Heart right ventricle (tissue), 16 donors: ENCODE measurements around the gene TMEM132D. TPM values are rescaled to one million over a fixed set of nuclear protein-coding genes. Genes with fewer than 3 reads are reported as not detected.

Source experiments
- ATAC-seq, 8 donors: fragments of 200-7000 bp; cut with Tn5 transposase; one replicate each; pipeline ENCODE4 v1.9.1; 2020; ENCODE audit warnings: mild to moderate bottlenecking in 8 of 8, moderate library complexity in 8 of 8, moderate number of reproducible peaks in 1 of 8
- DNase-seq, 2 donors: peaks; one replicate each; pipeline ENCODE4 v3.0.0-alpha.2; 2020
- H3K27ac ChIP-seq, 10 donors: fragments of 200-600 bp; sonication (generic) in 2 of 10; one replicate each; pipeline versions ENCODE4 v1.5.0 to v1.8.0; 2020 to 2022; ENCODE audit warnings: mild to moderate bottlenecking in 3 of 10
- H3K27me3 ChIP-seq, 7 donors: fragments of 200-600 bp; one replicate each; pipeline ENCODE4 v1.8.0; 2021 to 2022; ENCODE audit warnings: mild to moderate bottlenecking in 2 of 7
- H3K36me3 ChIP-seq, 9 donors: fragments of 200-600 bp; sonication (generic) in 1 of 9; one replicate each; pipeline versions ENCODE4 v1.5.0 to v1.8.0; 2020 to 2022; ENCODE audit warnings: mild to moderate bottlenecking in 2 of 9
- H3K4me1 ChIP-seq, 9 donors: fragments of 200-600 bp; sonication (generic) in 1 of 9; one replicate each; pipeline versions ENCODE4 v1.5.0 to v1.8.0; 2020 to 2022; ENCODE audit warnings: mild to moderate bottlenecking in 4 of 9
- H3K4me3 ChIP-seq, 10 donors: fragments of 200-600 bp; sonication (generic) in 2 of 10; one replicate each; pipeline versions ENCODE4 v1.5.0 to v1.8.0; 2020 to 2022; ENCODE audit warnings: mild to moderate bottlenecking in 7 of 10, moderate library complexity in 2 of 10
- H3K9me3 ChIP-seq, 11 donors: fragments of 200-600 bp in 10 of 11; sonication (generic) in 2 of 11; one replicate each; pipeline versions ENCODE4 v1.5.0 to v1.8.0; 2013 to 2022; ENCODE audit warnings: mild to moderate bottlenecking in 2 of 11, control low read depth in 1 of 11, moderate library complexity in 1 of 11
- CTCF ChIP-seq, 9 donors: fragments of 200-600 bp; sonication (generic) in 2 of 9; IDR thresholded peaks; one replicate each; pipeline versions ENCODE4 v1.5.0 to v1.8.0; 2021 to 2022; ENCODE audit warnings: antibody characterized with exemption in 9 of 9, mild to moderate bottlenecking in 5 of 9, moderate library complexity in 1 of 9
- WGBS, 2 donors: extraction: QIAGEN DNeasy Blood & Tissue Kit; methylation state at CpG; one replicate each; pipeline ENCODE4 v1.1.7; 2013; ENCODE audit warnings: inconsistent platforms in 1 of 2; 5-methylcytosine and 5-hydroxymethylcytosine counted together
- intact Hi-C, 10 donors: fragments of 100-400 bp; cut with DNase I; formaldehyde crosslinking; loops; one replicate each; pipeline versions ENCODE4 v1.11.1 to v1.14.2; 2022
- polyA plus RNA-seq, 2 donors: library from polyadenylated mRNA; stranded (reverse); fragments of 200-250 nt; gene quantifications; one replicate each; pipeline ENCODE4 v1.2.3, GENCODE V29; 2013
- total RNA-seq, 10 donors: library from RNA; stranded (reverse); fragmentation: NEBNext Ultra II Directional in 3 of 10; extraction: Animal tissue kit (Norgen Biotek cat#: 25700) in 3 of 10; gene quantifications; one replicate each; pipeline versions ENCODE4 v1.2.1 to v1.2.4, GENCODE V29; 2021 to 2023
- donor health status: Arrhythmogenic right ventricular cardiomyopathy.
- donor health status: ischemic (EF 13 %, LVEDD 7.1; RV severe dilation, severe dysfunction).
- donor health status: healthy with polysubstance abuse.
- donor health status: DM: no; HTN: yes; CAD: no.
- donor health status: DM: no; HTN: no; CAD: no.
- donor health status: ischemic (EF 25% LVEDD 6.9; RV normal size, moderate dysfunction).
- donor health status: ischemic (EF 25% LVEDD 5.7; RV mildly dilated, moderate dysfunction).
- donor health status: healthy.
- donor health status: DM: yes; HTN: yes; CAD: no.
- donor health status: Ischemic cardiomyopathy.
- donor health status: ischemic (EF 35%, LVEDD 5.7; RV mildly dilated, moderate dysfunction).
- donor health status: nonischemic (EF 11% LVEDD 7.7; RV severe dilation, severe dysfunction).
- donor health status: DM: yes; HTN: yes; CAD: no.
- donor health status: PGD.
- donor health status: ischemic (EF 29% LVEDD 5.4; RV normal size, mild dysfunction).
- donor health status: nonischemic (EF 23%, LVEDD 6.1; RV moderate dilation, normal function).

Gene TMEM132D
- total and polyA plus RNA-seq, 12 donors, result not detected

DNA sequence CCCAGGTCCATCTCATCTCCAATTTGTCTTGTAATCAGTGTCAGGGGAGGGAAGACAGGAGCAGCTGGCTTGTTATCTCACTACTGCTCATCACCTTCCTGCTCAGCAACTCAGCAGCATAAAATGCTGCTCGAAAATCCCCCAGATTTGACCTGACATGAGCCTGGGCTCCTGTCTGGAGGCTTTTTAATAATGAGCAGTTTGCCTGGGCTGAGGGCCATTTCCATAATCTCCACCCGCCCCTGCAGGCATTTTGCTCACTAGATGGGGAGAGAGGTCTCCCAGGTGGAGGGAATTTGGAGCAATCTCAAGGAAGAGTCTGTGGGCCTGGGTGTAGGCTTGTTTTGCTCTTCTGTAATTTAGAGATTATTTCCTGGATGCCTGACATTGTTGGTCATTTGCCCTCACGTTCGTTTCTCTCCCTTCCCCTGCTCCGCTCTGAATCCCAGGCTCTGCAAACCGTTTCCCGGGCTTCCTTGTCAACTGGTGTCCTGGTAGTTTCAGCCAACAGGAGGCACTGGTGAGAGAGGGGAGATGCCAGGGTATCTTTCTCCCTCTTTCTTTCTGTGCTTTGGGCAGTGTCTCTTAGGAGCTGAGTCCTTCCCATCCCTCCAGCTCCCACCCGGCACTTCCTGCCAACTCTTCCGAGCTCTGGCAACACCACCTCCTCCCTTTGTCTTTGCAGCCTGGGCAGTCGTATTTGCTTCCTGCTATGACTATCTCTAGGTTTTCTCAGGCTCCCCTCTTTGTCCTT lies 751.3 kb downstream of the TMEM132D start:
- no peak for TF ChIP-seq CTCF (IDR thresholded peaks at IDR 0.05)
- ATAC-seq, result no peak

GRCh38 chr12:129150721-129151120 lies 753.1 kb downstream of the TMEM132D start:
- TF ChIP-seq CTCF (IDR thresholded peaks at IDR 0.05), result no peak
- H3K36me3 ChIP-seq, result no peaks in the 10 kb centered on the region
- ATAC-seq (no peak), DNase-seq (no peak)
- intact Hi-C loops, result no loop called here
- peaks cover 0 to 20% (median 11%) of the 10 kb centered on the region in 7 donors for H3K27me3 ChIP-seq
- no peak overlapping the region for H3K4me3 ChIP-seq
- no peaks in the 10 kb centered on the region for H3K9me3 ChIP-seq
- H3K4me1 ChIP-seq, result no peaks in the 10 kb centered on the region
- H3K27ac ChIP-seq, result no peak overlapping the region
- WGBS, 2 donors, result 64 to 67% methylated on average over 11 of the region's 11 CpGs

More for the DNA sequence above, 751.3 kb downstream of the TMEM132D start:
- intact Hi-C loops, result no loop called here
- 16 to 25% methylated on average over 10 of the region's 10 CpGs for WGBS, 2 donors
- DNase-seq, result no peak
- H3K27me3 ChIP-seq, result peaks cover 0 to 20% (median 11%) of the 10 kb centered on the region in 7 donors
- H3K9me3 ChIP-seq, result peaks cover 0 to 4% (median 0%) of the 10 kb centered on the region in 11 donors
- H3K27ac ChIP-seq, result no peak overlapping the region
- H3K4me1 ChIP-seq, result no peaks in the 10 kb centered on the region
- H3K36me3 ChIP-seq, result no peaks in the 10 kb centered on the region
- H3K4me3 ChIP-seq, result no peak overlapping the region

DNA sequence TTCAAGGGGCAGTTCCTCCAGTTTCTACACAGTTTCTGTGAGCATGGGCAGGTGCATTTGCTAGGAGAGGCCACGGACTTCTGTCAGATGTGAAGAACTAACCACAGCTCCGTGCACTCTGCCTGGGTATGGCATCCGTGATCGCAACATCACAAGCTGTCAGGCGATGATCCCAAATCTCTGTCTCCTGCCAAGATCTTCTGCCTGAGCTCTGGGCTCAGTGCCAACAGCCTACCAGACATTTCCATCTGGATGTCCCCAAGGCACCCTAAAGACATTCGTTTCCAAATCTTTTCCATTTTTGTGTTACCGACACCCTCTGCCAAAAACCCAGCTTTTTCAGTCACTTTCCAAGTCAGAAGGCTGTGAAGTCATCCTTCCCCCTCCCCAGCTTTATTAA lies 758.4 kb downstream of the TMEM132D start:
- intact Hi-C loops, result no loop called here
- 64 to 69% methylated on average over 7 of the region's 7 CpGs for WGBS, 2 donors

GRCh38 chr12:129138776-129139175 lies 765.0 kb downstream of the TMEM132D start:
- Histone ChIP-seq H3K27me3 (no peaks in the 10 kb centered on the region), H3K27ac (no peak overlapping the region), H3K4me3 (no peak overlapping the region), H3K4me1 (no peaks in the 10 kb centered on the region), H3K9me3 (peaks cover 0 to 2% (median 0%) of the 10 kb centered on the region in 11 donors), H3K36me3 (no peaks in the 10 kb centered on the region)
- no peak for TF ChIP-seq CTCF (IDR thresholded peaks at IDR 0.05)
- ATAC-seq, result no peak
- WGBS, 2 donors, result 75 to 78% methylated on average over 4 of the region's 4 CpGs
- intact Hi-C loops, result no loop called here
- no peak for DNase-seq

More for the DNA sequence above, 758.4 kb downstream of the TMEM132D start:
- no peak overlapping the region for H3K27ac ChIP-seq
- H3K36me3 ChIP-seq, result no peaks in the 10 kb centered on the region
- DNase-seq (no peak), ATAC-seq (no peak)
- H3K4me3 ChIP-seq, result no peak overlapping the region
- no peaks in the 10 kb centered on the region for H3K4me1 ChIP-seq
- peaks cover 0 to 11% (median 0%) of the 10 kb centered on the region in 7 donors for H3K27me3 ChIP-seq
- H3K9me3 ChIP-seq, result no peaks in the 10 kb centered on the region
- TF ChIP-seq CTCF (IDR thresholded peaks at IDR 0.05), result no peak
